SK-N-SH (cell line): ENCODE data around the gene MGRN1. TPM values are rescaled to one million over a fixed set of nuclear protein-coding genes. Genes with fewer than 3 reads are reported as not detected.

Experiments used
- CTCF ChIA-PET: fragments of 300-600, 350-600 bp; formaldehyde crosslinking; extraction: SDS; loops from one replicate; lab custom pipeline; 2021; lab: Yijun Ruan, JAX
- POLR2A ChIA-PET: fragments of 350-600 bp; sonication (Branson Sonifier 250); formaldehyde crosslinking; extraction: SDS; loops from one replicate; lab custom pipeline; 2020; ENCODE audit warnings: antibody characterized with exemption, inconsistent platforms; lab: Yijun Ruan, JAX
- DNase-seq: peaks from one replicate; pipeline ENCODE4 v3.0.0; 2012
- H2AFZ ChIP-seq: fragments of 200-600 bp; sonication (generic); 2 replicates; pipeline ENCODE4 v1.8.1; 2016; ENCODE audit warnings: antibody characterized with exemption, mild to moderate bottlenecking, low read depth
- H3F3A ChIP-seq: fragments of 200-600 bp; sonication (generic); replicated peaks from 2 replicates; pipeline ENCODE3; 2016; ENCODE audit warnings: antibody characterized with exemption, mild to moderate bottlenecking; ENCODE audit not compliant: insufficient read depth
- H3K27ac ChIP-seq, 2 experiments: fragments of 200-500 bp in 1 of 2; fragments of 200-600 bp in 1 of 2; sonication (Bioruptor generic) in 1 of 2; sonication (generic), shearing (Covaris generic) in 1 of 2; 2 replicates each; pipeline versions ENCODE4 v1.5.1 to v1.6.1; 2014 to 2016; ENCODE audit warnings: low read depth in 2 of 2, inconsistent platforms in 1 of 2, low read length in 1 of 2, mild to moderate bottlenecking in 1 of 2, mixed read lengths in 1 of 2
- H3K27me3 ChIP-seq: fragments of 200-600 bp; sonication (generic), shearing (Covaris generic); 2 replicates; pipeline ENCODE4 v1.6.1; 2016; ENCODE audit warnings: mixed run types; ENCODE audit not compliant: insufficient read depth
- H3K36me3 ChIP-seq, 2 experiments: fragments of 200-500 bp in 1 of 2; fragments of 200-600 bp in 1 of 2; sonication (Bioruptor generic) in 1 of 2; sonication (generic) in 1 of 2; replicated peaks in 1 of 2; 2 replicates each; pipeline versions ENCODE3 to v1.5.1; 2014 to 2016; ENCODE audit warnings: low read length in 1 of 2, mild to moderate bottlenecking in 1 of 2; ENCODE audit not compliant: insufficient read depth in 2 of 2, control insufficient read depth in 1 of 2
- H3K4me1 ChIP-seq, 2 experiments: fragments of 200-500 bp in 1 of 2; fragments of 200-600 bp in 1 of 2; sonication (Bioruptor generic) in 1 of 2; sonication (generic), shearing (Covaris generic) in 1 of 2; 2 replicates each; pipeline versions ENCODE4 v1.5.1 to v1.6.1; 2014 to 2016; ENCODE audit warnings: low read depth in 1 of 2, low read length in 1 of 2, mixed run types in 1 of 2; ENCODE audit not compliant: insufficient read depth in 2 of 2, control insufficient read depth in 1 of 2
- H3K4me2 ChIP-seq: fragments of 200-600 bp; sonication (generic), shearing (Covaris generic); 2 replicates; pipeline ENCODE4 v1.6.1; 2017; ENCODE audit warnings: mixed run types
- H3K4me3 ChIP-seq, 2 experiments: fragments of 200-500 bp in 1 of 2; fragments of 200-600 bp in 1 of 2; sonication (Bioruptor generic) in 1 of 2; sonication (generic), shearing (Covaris generic) in 1 of 2; 2 replicates each; pipeline versions ENCODE4 v1.5.1 to v1.8.1; 2014 to 2016; ENCODE audit warnings: low read depth in 2 of 2, inconsistent platforms in 1 of 2, low read length in 1 of 2, mild to moderate bottlenecking in 1 of 2, mixed read lengths in 1 of 2, moderate library complexity in 1 of 2
- H3K79me2 ChIP-seq: fragments of 200-600 bp; sonication (generic); 2 replicates; pipeline ENCODE4 v1.8.1; 2017; ENCODE audit warnings: mild to moderate bottlenecking; ENCODE audit not compliant: insufficient read depth
- H3K9ac ChIP-seq: fragments of 200-600 bp; sonication (generic); 2 replicates; pipeline ENCODE4 v1.6.1; 2017; ENCODE audit warnings: mixed run types
- H3K9me2 ChIP-seq: fragments of 200-600 bp; sonication (generic); 2 replicates; pipeline ENCODE4 v1.6.1; 2017; ENCODE audit warnings: mixed run types
- H3K9me3 ChIP-seq: fragments of 200-600 bp; sonication (generic); 2 replicates; pipeline ENCODE4 v1.6.1; 2017; ENCODE audit warnings: mixed run types, mild to moderate bottlenecking, moderate library complexity
- H4K20me1 ChIP-seq: fragments of 200-600 bp; sonication (generic); 2 replicates; pipeline ENCODE4 v1.6.1; 2017; ENCODE audit warnings: mild to moderate bottlenecking, mixed run types; ENCODE audit not compliant: insufficient read depth
- CHD2 ChIP-seq: fragments of 150-350 bp; IDR thresholded peaks from 2 replicates; pipeline ENCODE4 v1.6.1; 2018; ENCODE audit warnings: low read length; ENCODE audit not compliant: partially characterized antibody
- CTCF ChIP-seq: fragments of 200-600 bp; sonication (generic); IDR thresholded peaks from 2 replicates; pipeline ENCODE4 v1.6.1; 2017; ENCODE audit warnings: antibody characterized with exemption, mild to moderate bottlenecking, moderate library complexity
- ELF1 ChIP-seq: IDR thresholded peaks from 2 replicates; pipeline ENCODE4 v1.4.0; 2012
- EP300 ChIP-seq, 2 experiments: IDR thresholded peaks; 2 replicates each; pipeline versions ENCODE4 v1.4.0 to v1.6.1; 2012; ENCODE audit warnings: borderline replicate concordance in 1 of 2, low read depth in 1 of 2, low read length in 1 of 2
- FOSL2 ChIP-seq: IDR thresholded peaks from 2 replicates; pipeline ENCODE4 v1.4.0; 2012; ENCODE audit warnings: low read depth, mild to moderate bottlenecking, moderate library complexity, borderline replicate concordance
- FOXM1 ChIP-seq: IDR thresholded peaks from 2 replicates; pipeline ENCODE4 v1.4.0; 2012; ENCODE audit warnings: low read depth, mild to moderate bottlenecking
- GABPA ChIP-seq: IDR thresholded peaks from 2 replicates; pipeline ENCODE4 v1.4.0; 2012; ENCODE audit warnings: low read depth, mild to moderate bottlenecking
- GATA2 ChIP-seq: sonication (generic); formaldehyde crosslinking; IDR thresholded peaks from 2 replicates; pipeline ENCODE4 v1.5.0; 2020; ENCODE audit warnings: mild to moderate bottlenecking, missing genetic modification reagents
- IRF3 ChIP-seq: fragments of 150-350 bp; IDR thresholded peaks from 2 replicates; pipeline ENCODE4 v1.6.1; 2016; ENCODE audit warnings: mild to moderate bottlenecking, low read depth, low read length
- JUND ChIP-seq: IDR thresholded peaks from 2 replicates; pipeline ENCODE4 v1.4.0; 2012
- MAX ChIP-seq: IDR thresholded peaks from 2 replicates; pipeline ENCODE4 v1.4.0; 2012; ENCODE audit warnings: low read depth
- MEF2A ChIP-seq: IDR thresholded peaks from 2 replicates; pipeline ENCODE4 v1.4.0; 2012; ENCODE audit warnings: low read depth, borderline replicate concordance
- MXI1 ChIP-seq: IDR thresholded peaks from 2 replicates; pipeline ENCODE4 v1.6.1; 2012; ENCODE audit warnings: mild to moderate bottlenecking, low read depth, low read length, improper control_type of control experiment
- NFIC ChIP-seq: IDR thresholded peaks from 2 replicates; pipeline ENCODE4 v1.4.0; 2012; ENCODE audit warnings: borderline replicate concordance
- NRF1 ChIP-seq: IDR thresholded peaks from 2 replicates; pipeline ENCODE4 v1.6.1; 2012; ENCODE audit warnings: low read depth, mild to moderate bottlenecking, low read length
- PBX3 ChIP-seq: IDR thresholded peaks from 2 replicates; pipeline ENCODE4; 2012
- RAD21 ChIP-seq: IDR thresholded peaks from 2 replicates; pipeline ENCODE4 v1.6.1; 2012; ENCODE audit warnings: mild to moderate bottlenecking, low read length
- RCOR1 ChIP-seq: fragments of 150-350 bp; IDR thresholded peaks from 2 replicates; pipeline ENCODE4 v1.6.1; 2017; ENCODE audit warnings: antibody characterized with exemption, low read length
- REST ChIP-seq: IDR thresholded peaks from 2 replicates; pipeline ENCODE4 v1.6.1; 2012; ENCODE audit warnings: mild to moderate bottlenecking, low read depth, low read length, moderate library complexity
- RXRA ChIP-seq: IDR thresholded peaks from 2 replicates; pipeline ENCODE4 v1.4.0; 2012; ENCODE audit warnings: low read depth, mild to moderate bottlenecking, borderline replicate concordance
- USF1 ChIP-seq: IDR thresholded peaks from 2 replicates; pipeline ENCODE4 v1.4.0; 2012; ENCODE audit warnings: low read depth, borderline replicate concordance
- USF2 ChIP-seq: fragments of 150-350 bp; IDR thresholded peaks from 2 replicates; pipeline ENCODE4 v1.6.1; 2017; ENCODE audit warnings: antibody characterized with exemption, low read length, low read depth, borderline replicate concordance
- YY1 ChIP-seq: IDR thresholded peaks from 2 replicates; pipeline ENCODE4 v1.4.0; 2012; ENCODE audit warnings: low read depth, mild to moderate bottlenecking
- WGBS: methylation state at CpG from one replicate; pipeline ENCODE4 v1.1.6; 2017; ENCODE audit warnings: low lambda C conversion rate; 5-methylcytosine and 5-hydroxymethylcytosine counted together
- polyA plus RNA-seq, 3 experiments: library from polyadenylated mRNA; depleted of rRNA; stranded (reverse); fragments of >200 nt; gene quantifications; 2 replicates each; pipeline ENCODE4 v1.2.3, GENCODE V29; 2012

MGRN1 gene
- polyA plus RNA-seq, 1 of the 3 experiments (the other 2 are of a cell fraction) = 13.3 TPM

- Histone ChIP-seq H3K9me3 (no peaks in the 10 kb centered on the region), H3K4me2 (peak within 1 kb of the TSS; percentile 88), H3K4me3 (peak within 1 kb of the TSS; percentile 83 to 94), H3K27me3 (no peaks in the 10 kb centered on the region), H4K20me1 (peaks cover 36% of the 10 kb centered on the region), H3F3A (peaks cover 13% of the 10 kb centered on the region), H3K9ac (peak within 1 kb of the TSS; percentile 80), H3K4me1 (peaks cover 13 to 39% of the 10 kb centered on the region in 2 experiments; a peak in 3 of 4 replicates), H3K27ac (peak within 1 kb of the TSS; percentile 78 to 84), H3K79me2 (peaks cover 55% of the 10 kb centered on the region), H3K9me2 (no peaks in the 10 kb centered on the region), H3K36me3 (no peaks in the 10 kb centered on the region), H2AFZ (peak within 1 kb of the TSS; percentile 89)
- CTCF ChIA-PET = interaction anchor here (1.5 to 2.1 kb wide), 3 partner anchors 9 to 66 kb away, joined by 4 to 7 read pairs (median 5); partner anchors contain the start of gene MGRN1
- peak; percentile 93 for DNase-seq
- POLR2A ChIA-PET = interaction anchor here (0.6 kb wide), 1 partner anchor 807 kb away, joined by 3 read pairs; no protein-coding TSS in a partner anchor
- WGBS = 0% methylated on average over 11 of the region's 100 CpGs
- no peak for TF ChIP-seq FOXM1
- TF ChIP-seq RXRA = no peak
- no peak for TF ChIP-seq USF1
- TF ChIP-seq USF2 = no peak
- no peak for TF ChIP-seq REST
- TF ChIP-seq NRF1 = peak; percentile 36; the same call in 1 of the 2 replicates
- TF ChIP-seq YY1 = peak; percentile 85
- TF ChIP-seq RAD21 = no peak
- no peak; the same call in 1 of the 2 replicates for TF ChIP-seq JUND
- TF ChIP-seq MXI1 = peak; percentile 85
- peak; percentile 61 for TF ChIP-seq GABPA
- TF ChIP-seq CHD2 = peak; percentile 94
- no peak; a peak in 1 of 4 replicates for TF ChIP-seq EP300 (IDR thresholded peaks at IDR 0.05; ENCODE audit: borderline replicate concordance in 1 of 2, low read depth in 1 of 2, low read length in 1 of 2)
- no peak for TF ChIP-seq PBX3
- TF ChIP-seq MEF2A = no peak
- peak; percentile 87 for TF ChIP-seq MAX
- TF ChIP-seq NFIC = no peak
- no peak for TF ChIP-seq GATA2 (CRISPR knock-in tag)
- 0 out of 2 replicates have a peak, but pooled peaks have one; percentile 17 for TF ChIP-seq ELF1
- TF ChIP-seq CTCF = no peak
- peak; percentile 83; the same call in 1 of the 2 replicates for TF ChIP-seq FOSL2
- no peak for TF ChIP-seq IRF3
- TF ChIP-seq RCOR1 = no peak
Measured at GRCh38 chr16:4614571-4615383, 9.8 kb upstream of the MGRN1 start, which contains the start of gene UBALD1. UBALD1 (minus strand) TSS chr16:4614888; CDS start chr16:4614797, 91 bp downstream.
